HCT116 (cell line): Measurements from ENCODE around the gene TMEM80. TPM values are rescaled to one million over a fixed set of nuclear protein-coding genes. Genes with fewer than 3 reads are reported as not detected.

Experiments
- ATAC-seq: fragments of 200-7000 bp; cut with Tn5 transposase; 2 replicates; pipeline ENCODE4 v1.9.1; 2020; ENCODE audit warnings: mild to moderate bottlenecking, moderate library complexity
- BruUV-seq: library from RNA; stranded (reverse); fragments of 400-500 nt; replicated peaks from 2 replicates; lab custom pipeline; 2021; lab: Mats Ljungman, UMichigan
- CTCF ChIA-PET: fragments of 300-600 bp; sonication (Branson Sonifier 250); formaldehyde crosslinking; loops from one replicate; lab custom pipeline; 2021; ENCODE audit warnings: antibody characterized with exemption; lab: Charles Lee
- POLR2A ChIA-PET: fragments of 300-600, 350-600 bp; sonication (Branson Sonifier 250); formaldehyde crosslinking; loops from one replicate; lab custom pipeline; 2021; ENCODE audit warnings: antibody characterized with exemption; lab: Charles Lee
- RAD21 ChIA-PET, 2 experiments: fragments of 300-600 bp; sonication (Branson Sonifier 250); formaldehyde crosslinking; loops; one replicate each; lab custom pipeline; 2023; ENCODE audit warnings: low total read pairs in 2 of 2; ENCODE audit not compliant: uncharacterized antibody in 2 of 2, unreplicated experiment in 2 of 2, low non-redundant PET in 1 of 2; lab: Charles Lee
- DNase-seq: peaks from one replicate; pipeline ENCODE4 v3.0.0-alpha.2; 2010; ENCODE audit warnings: low read depth, low spot score
- H2AFZ ChIP-seq: fragments of 200-600 bp; shearing (Covaris generic), sonication (generic); 2 replicates; pipeline ENCODE4 v1.6.1; 2017; ENCODE audit warnings: low read depth, mixed run types, mixed read lengths, antibody characterized with exemption, low read length; ENCODE audit not compliant: poor library complexity, severe bottlenecking
- H3K27ac ChIP-seq: 2 replicates; pipeline ENCODE4 v1.5.1; 2012; ENCODE audit warnings: low read depth, low read length
- H3K27me3 ChIP-seq: fragments of 200-600 bp; sonication (generic); 2 replicates; pipeline ENCODE4 v1.6.1; 2016; ENCODE audit warnings: mixed run types, low read length, mixed read lengths; ENCODE audit not compliant: insufficient read depth
- H3K36me3 ChIP-seq, 2 experiments: fragments of 200-500 bp in 1 of 2; fragments of 200-600 bp in 1 of 2; sonication (Bioruptor generic) in 1 of 2; sonication (generic) in 1 of 2; 2 replicates each; pipeline versions ENCODE4 v1.5.1 to v1.6.1; 2014 to 2016; ENCODE audit warnings: low read length in 2 of 2, inconsistent platforms in 1 of 2, mixed read lengths in 1 of 2, mixed run types in 1 of 2; ENCODE audit not compliant: insufficient read depth in 2 of 2, control insufficient read depth in 1 of 2
- H3K4me1 ChIP-seq, 2 experiments: fragments of 200-600 bp in 1 of 2; sonication (generic) in 1 of 2; 2 replicates each; pipeline versions ENCODE4 v1.5.1 to v1.6.1; 2012 to 2017; ENCODE audit warnings: low read length in 2 of 2, inconsistent platforms in 1 of 2, mild to moderate bottlenecking in 1 of 2, mixed read lengths in 1 of 2, mixed run types in 1 of 2, moderate library complexity in 1 of 2; ENCODE audit not compliant: insufficient read depth in 2 of 2, control insufficient read depth in 1 of 2
- H3K4me2 ChIP-seq: fragments of 200-600 bp; sonication (generic); 2 replicates; pipeline ENCODE4 v1.6.1; 2017; ENCODE audit warnings: mixed run types, low read length, mixed read lengths
- H3K4me3 ChIP-seq, 2 experiments: fragments of 200-600 bp in 1 of 2; sonication (generic) in 1 of 2; replicated peaks in 1 of 2; 2 replicates each; pipeline ENCODE4 v1.5.1; 2011 to 2016; ENCODE audit warnings: low read length in 2 of 2, control low read depth in 1 of 2, low read depth in 1 of 2, mild to moderate bottlenecking in 1 of 2, mixed read lengths in 1 of 2, mixed run types in 1 of 2
- H3K79me2 ChIP-seq: fragments of 200-600 bp; sonication (generic); 2 replicates; pipeline ENCODE4 v1.6.1; 2017; ENCODE audit warnings: mild to moderate bottlenecking, mixed run types, low read length, moderate library complexity, mixed read lengths; ENCODE audit not compliant: insufficient read depth
- H3K9ac ChIP-seq: fragments of 200-600 bp; sonication (generic); 2 replicates; pipeline ENCODE4 v1.6.1; 2016; ENCODE audit warnings: low read length, mixed read lengths
- H3K9me2 ChIP-seq: fragments of 200-600 bp; sonication (generic), shearing (Covaris generic); 2 replicates; pipeline ENCODE4 v1.6.1; 2017; ENCODE audit warnings: mixed run types, mild to moderate bottlenecking, moderate library complexity; ENCODE audit not compliant: insufficient read depth
- H3K9me3 ChIP-seq, 2 experiments: fragments of 200-500 bp in 1 of 2; fragments of 200-600 bp in 1 of 2; sonication (Bioruptor generic) in 1 of 2; sonication (generic) in 1 of 2; 2 replicates each; pipeline ENCODE4 v1.6.1; 2014 to 2017; ENCODE audit warnings: low read length in 2 of 2, mixed read lengths in 2 of 2, inconsistent platforms in 1 of 2, low read depth in 1 of 2, mild to moderate bottlenecking in 1 of 2, mixed run types in 1 of 2, moderate library complexity in 1 of 2; ENCODE audit not compliant: control insufficient read depth in 1 of 2, insufficient read depth in 1 of 2
- H4K20me1 ChIP-seq: fragments of 200-600 bp; sonication (generic), shearing (Covaris generic); 2 replicates; pipeline ENCODE4 v1.6.1; 2017; ENCODE audit warnings: mixed run types, mild to moderate bottlenecking, moderate library complexity; ENCODE audit not compliant: insufficient read depth
- CBX3 ChIP-seq: IDR thresholded peaks from 2 replicates; pipeline ENCODE4 v1.6.1; 2012; ENCODE audit warnings: low read depth
- EGR1 ChIP-seq: IDR thresholded peaks from 2 replicates; pipeline ENCODE4 v1.6.1; 2012; ENCODE audit warnings: low read depth
- ELF1 ChIP-seq: IDR thresholded peaks from 2 replicates; pipeline ENCODE4 v1.6.1; 2012; ENCODE audit warnings: low read depth, borderline replicate concordance
- EZH2 ChIP-seq: fragments of 200-600 bp; sonication (generic); IDR thresholded peaks from 2 replicates; pipeline ENCODE4 v1.6.1; 2017; ENCODE audit warnings: antibody characterized with exemption, mixed run types
- FOSL1 ChIP-seq: IDR thresholded peaks from 2 replicates; pipeline ENCODE4 v1.6.1; 2012; ENCODE audit warnings: low read depth
- JUND ChIP-seq: IDR thresholded peaks from 2 replicates; pipeline ENCODE4 v1.6.1; 2012
- RAD21 ChIP-seq: IDR thresholded peaks from 2 replicates; pipeline ENCODE4 v1.6.1; 2012; ENCODE audit warnings: low read depth, mild to moderate bottlenecking
- REST ChIP-seq: IDR thresholded peaks from 2 replicates; pipeline ENCODE4 v1.6.1; 2012; ENCODE audit warnings: low read depth
- SP1 ChIP-seq: IDR thresholded peaks from 2 replicates; pipeline ENCODE4 v1.6.1; 2012; ENCODE audit warnings: low read depth
- SRF ChIP-seq: IDR thresholded peaks from 2 replicates; pipeline ENCODE4 v1.6.1; 2012; ENCODE audit warnings: low read depth
- TCF7L2 ChIP-seq: IDR thresholded peaks from 2 replicates; pipeline ENCODE4 v1.7.0; 2011; ENCODE audit warnings: borderline replicate concordance, inconsistent platforms; ENCODE audit not compliant: insufficient read depth, insufficient read length; ENCODE audit errors: extremely low read depth
- ZBTB33 ChIP-seq: IDR thresholded peaks from 2 replicates; pipeline ENCODE4 v1.6.1; 2011; ENCODE audit warnings: mild to moderate bottlenecking, low read length, moderate library complexity; ENCODE audit not compliant: insufficient replicate concordance; ENCODE audit errors: extremely low read depth
- ZFX ChIP-seq: fragments of 450-650 bp; IDR thresholded peaks from 2 replicates; pipeline ENCODE4 v1.6.1; 2017
- ZNF274 ChIP-seq: fragments of 200-500 bp; sonication (Bioruptor generic); IDR thresholded peaks from 2 replicates; pipeline ENCODE4 v1.6.1; 2014; ENCODE audit warnings: mild to moderate bottlenecking, low read depth, low read length, inconsistent platforms
- intact Hi-C: fragments of 100-400 bp; cut with micrococcal nuclease; formaldehyde crosslinking; loops from 2 replicates; pipeline ENCODE4 v1.10.0; 2022
- total RNA-seq: library from RNA; stranded (reverse); gene quantifications from one replicate; pipeline ENCODE4 v1.2.1, GENCODE V29; 2021; ENCODE audit not compliant: unreplicated experiment
- TF ChIP-seq, protein P1 (sequence below): IDR thresholded peaks from 2 replicates; pipeline ENCODE4 v1.6.1; 2012

The TMEM80 gene
- total RNA-seq, 1 experiment from 2014 or later: 18.4 TPM

DNA sequence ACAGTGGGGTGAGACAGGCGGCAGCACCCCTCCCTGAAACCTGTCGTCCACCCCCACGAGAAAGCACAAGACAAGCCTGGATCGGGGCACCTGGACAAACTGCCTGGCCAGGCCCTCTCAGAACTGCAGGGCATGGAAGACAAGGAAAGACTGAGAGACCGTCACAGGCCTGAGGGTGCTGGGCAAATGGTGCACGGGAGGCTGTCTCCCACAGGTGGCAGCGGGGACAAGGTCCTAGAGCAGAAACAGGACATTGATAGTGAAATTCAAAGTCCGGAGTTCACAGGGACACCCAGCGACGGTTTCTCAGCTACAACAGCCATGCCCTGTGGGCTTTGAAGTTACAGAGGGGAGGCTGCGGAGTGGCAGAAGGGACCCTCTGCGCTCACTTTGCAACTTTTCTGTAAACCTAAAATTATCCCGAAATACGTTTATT, 37.9 kb upstream of the TMEM80 start:
- BruUV-seq: no TSS peak
- TF ChIP-seq ZFX (no peak), TCF7L2 (no peak), EGR1 (no peak), ZNF274 (no peak), JUND (no peak), EZH2 (no peak), SRF (no peak), REST (no peak), CBX3 (no peak), ZBTB33 (no peak), FOSL1 (no peak), SP1 (no peak), RAD21 (no peak), ELF1 (no peak)
- TF ChIP-seq, protein P1, sequence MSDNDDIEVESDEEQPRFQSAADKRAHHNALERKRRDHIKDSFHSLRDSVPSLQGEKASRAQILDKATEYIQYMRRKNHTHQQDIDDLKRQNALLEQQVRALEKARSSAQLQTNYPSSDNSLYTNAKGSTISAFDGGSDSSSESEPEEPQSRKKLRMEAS: no peak
- ChIA-PET RAD21 (no interaction called here), POLR2A (no interaction called here), CTCF (no interaction called here)
- Histone ChIP-seq H4K20me1 (no peaks in the 10 kb centered on the region), H3K27me3 (no peaks in the 10 kb centered on the region), H3K9me3 (no peaks in the 10 kb centered on the region), H2AFZ (no peak overlapping the region), H3K4me3 (no peak overlapping the region), H3K9ac (no peak overlapping the region), H3K4me1 (no peaks in the 10 kb centered on the region), H3K79me2 (peaks cover 3% of the 10 kb centered on the region; the same call in 1 of the 2 replicates), H3K36me3 (peaks cover 0 to 2% of the 10 kb centered on the region in 2 experiments; a peak in 1 of 4 replicates), H3K9me2 (no peaks in the 10 kb centered on the region), H3K27ac (no peak overlapping the region), H3K4me2 (no peak overlapping the region)
- intact Hi-C loops: no loop called here
- DNase-seq (no peak), ATAC-seq (no peak)
